Measurements from ENCODE around the gene OSMR. TPM values are rescaled to one million over a fixed set of nuclear protein-coding genes. Genes with fewer than 3 reads are reported as not detected.

Gene OSMR
- total RNA-seq, 3 donors from 2014 or later (not counting 1 experiment from before 2014, with no cell fraction given) = not detected

GRCh38 chr5:38806775-38807258, 39.0 kb upstream of the OSMR start:
- ATAC-seq (no peak), DNase-seq (no peak)
- H3K4me3 Mint-ChIP-seq = no peak overlapping the region
- H3K27ac ChIP-seq (ENCODE audit: low read length) = no peak overlapping the region
- H3K27me3 ChIP-seq (ENCODE audit: control insufficient read depth, insufficient read depth, low read length) = no peaks in the 10 kb centered on the region
- no peaks in the 10 kb centered on the region for H3K4me1 Mint-ChIP-seq
- H3K4me3 ChIP-seq (ENCODE audit: low read length) = no peak overlapping the region
- WGBS (ENCODE audit: insufficient coverage) = 51% methylated on average over 3 of the region's 4 CpGs
- no peaks in the 10 kb centered on the region for H3K9me3 Mint-ChIP-seq
- H3K36me3 ChIP-seq (ENCODE audit: control insufficient read depth, insufficient read depth, low read length) = no peaks in the 10 kb centered on the region
- no peaks in the 10 kb centered on the region for H3K4me1 ChIP-seq (ENCODE audit: control insufficient read depth, insufficient read depth, low read length)
- TF ChIP-seq CTCF (IDR thresholded peaks at IDR 0.05) = no peak
- H3K27ac Mint-ChIP-seq = no peak overlapping the region
- intact Hi-C loops (cut with micrococcal nuclease) = no loop called here
- no peaks in the 10 kb centered on the region for H3K9me3 ChIP-seq (ENCODE audit: control insufficient read depth, insufficient read depth, low read length)
- no peaks in the 10 kb centered on the region for H3K36me3 Mint-ChIP-seq
- peaks cover 15 to 23% of the 10 kb centered on the region in 2 donors for H3K27me3 Mint-ChIP-seq (ENCODE audit: low read depth in 2 of 2)

- no peaks in the 10 kb centered on the region for H3K27me3 ChIP-seq (ENCODE audit: control insufficient read depth, insufficient read depth, low read length)
- H3K36me3 ChIP-seq (ENCODE audit: control insufficient read depth, insufficient read depth, low read length) = no peaks in the 10 kb centered on the region
- no peaks in the 10 kb centered on the region for H3K36me3 Mint-ChIP-seq
- no peaks in the 10 kb centered on the region for H3K9me3 ChIP-seq (ENCODE audit: control insufficient read depth, insufficient read depth, low read length)
- no peaks in the 10 kb centered on the region for H3K4me1 ChIP-seq (ENCODE audit: control insufficient read depth, insufficient read depth, low read length)
- WGBS (ENCODE audit: insufficient coverage) = 25% methylated on average over 3 of the region's 8 CpGs
- H3K4me1 Mint-ChIP-seq = no peaks in the 10 kb centered on the region
- peaks cover 17 to 27% of the 10 kb centered on the region in 2 donors for H3K27me3 Mint-ChIP-seq (ENCODE audit: low read depth in 2 of 2)
- DNase-seq (no peak), ATAC-seq (no peak)
- H3K4me3 Mint-ChIP-seq = no peak overlapping the region
- H3K9me3 Mint-ChIP-seq = no peaks in the 10 kb centered on the region
- no peak overlapping the region for H3K27ac ChIP-seq (ENCODE audit: low read length)
- no peak overlapping the region for H3K4me3 ChIP-seq (ENCODE audit: low read length)
- TF ChIP-seq CTCF (IDR thresholded peaks at IDR 0.05) = no peak
- H3K27ac Mint-ChIP-seq = no peak overlapping the region
- intact Hi-C loops (cut with micrococcal nuclease) = no loop called here
Measured at GRCh38 chr5:38807570-38808483, 38.0 kb upstream of the OSMR start.

GRCh38 chr5:38808666-38809343, 37.0 kb upstream of the OSMR start:
- Mint-ChIP-seq H3K27ac (no peak overlapping the region), H3K4me1 (no peaks in the 10 kb centered on the region), H3K27me3 (ENCODE audit: low read depth in 2 of 2) (peaks cover 17 to 29% of the 10 kb centered on the region in 2 donors), H3K9me3 (no peaks in the 10 kb centered on the region), H3K36me3 (no peaks in the 10 kb centered on the region), H3K4me3 (no peak overlapping the region)
- Histone ChIP-seq H3K27ac (ENCODE audit: low read length) (no peak overlapping the region), H3K9me3 (ENCODE audit: control insufficient read depth, insufficient read depth, low read length) (no peaks in the 10 kb centered on the region), H3K4me1 (ENCODE audit: control insufficient read depth, insufficient read depth, low read length) (no peaks in the 10 kb centered on the region), H3K27me3 (ENCODE audit: control insufficient read depth, insufficient read depth, low read length) (no peaks in the 10 kb centered on the region), H3K36me3 (ENCODE audit: control insufficient read depth, insufficient read depth, low read length) (no peaks in the 10 kb centered on the region), H3K4me3 (ENCODE audit: low read length) (no peak overlapping the region)
- no peak for DNase-seq
- intact Hi-C loops (cut with micrococcal nuclease) = no loop called here
- 90% methylated on average over 19 of the region's 23 CpGs for WGBS (ENCODE audit: insufficient coverage)
- ATAC-seq = no peak
- no peak for TF ChIP-seq CTCF (IDR thresholded peaks at IDR 0.05)

All from natural killer cell (primary cell).